ENCODE data around the gene OR5AU1. TPM values are rescaled to one million over a fixed set of nuclear protein-coding genes. Genes with fewer than 3 reads are reported as not detected.

Gene OR5AU1
- total and polyA plus RNA-seq, 2 of the 4 experiments (the other 2 are of a cell fraction): not detected

- H2AK5ac ChIP-seq (ENCODE audit: low read depth, low read length): no peak overlapping the region
- H3K4me1 ChIP-seq (ENCODE audit: control insufficient read depth, insufficient read depth, low read length): no peaks in the 10 kb centered on the region; the same call in 1 of the 2 replicates
- in situ Hi-C loops (cut with MboI; ENCODE audit: low sequenced_read_pairs): no loop called here
- no peak overlapping the region for H3K4me3 ChIP-seq (ENCODE audit: insufficient read depth, low read depth, low read length)
- H4K20me1 ChIP-seq (ENCODE audit: insufficient read depth, low read length): no peaks in the 10 kb centered on the region; the same call in none of the 2 replicates
- H4K5ac ChIP-seq (ENCODE audit: low read depth, low read length): no peak overlapping the region
- H3K4ac ChIP-seq (ENCODE audit: low read depth, low read length): no peak overlapping the region
- DNase-seq (no peak), ATAC-seq (ENCODE audit: low read depth) (no peak)
- no peak overlapping the region for H3K23ac ChIP-seq (ENCODE audit: low read depth, low read length)
- peaks cover 4% of the 10 kb centered on the region; the same call in 1 of the 2 replicates for H3K9me1 ChIP-seq (ENCODE audit: insufficient read depth, low read length)
- H3K79me1 ChIP-seq (ENCODE audit: low read depth in 1 of 2, low read length in 2 of 2): peaks cover 0 to 33% of the 10 kb centered on the region in 2 experiments; a peak in 2 of 4 replicates
- H2BK120ac ChIP-seq (ENCODE audit: low read depth, low read length): no peak overlapping the region
- no CpG with 5 or more reads among the region's 8 CpGs for WGBS, 2 experiments (ENCODE audit: extremely low coverage in 2 of 2, insufficient read length in 1 of 2)
- H3K9ac ChIP-seq (ENCODE audit: low read depth, low read length): no peak overlapping the region
- H3K36me3 ChIP-seq (ENCODE audit: control insufficient read depth, insufficient read depth, low read length): peaks cover 18% of the 10 kb centered on the region
- H3K4me2 ChIP-seq (ENCODE audit: low read depth, low read length): no peak overlapping the region
- ChIA-PET POLR2A (ENCODE audit: unreplicated experiment) (interaction anchor here (0.6 kb wide), 1 partner anchor 68 kb away, joined by 4 read pairs; no protein-coding TSS in a partner anchor), CTCF (no interaction called here)
- no peak overlapping the region for H3K56ac ChIP-seq (ENCODE audit: extremely low read depth, insufficient read depth, low read length)
- no peak overlapping the region for H2AK9ac ChIP-seq (replicated peaks; ENCODE audit: low read depth, low read length, poor library complexity)
- H4K91ac ChIP-seq (ENCODE audit: insufficient read depth, low read depth, low read length): no peak overlapping the region
- no peaks in the 10 kb centered on the region for H3K27me3 ChIP-seq (ENCODE audit: control insufficient read depth, insufficient read depth, low read length)
- BruUV-seq (replicated peaks): no TSS peak
- H2AFZ ChIP-seq (replicated peaks; ENCODE audit: low read length, poor library complexity): no peak overlapping the region
- no peak overlapping the region for H2BK15ac ChIP-seq (ENCODE audit: low read depth, low read length)
- intact Hi-C loops (cut with micrococcal nuclease): no loop called here
- H3K14ac ChIP-seq (replicated peaks; ENCODE audit: low read depth, low read length): no peak overlapping the region
- H3K18ac ChIP-seq (ENCODE audit: low read depth, low read length): no peak overlapping the region
- TF ChIP-seq ELK1 (IDR thresholded peaks at IDR 0.05; ENCODE audit: borderline replicate concordance, low read depth, low read length) (no peak), CTCF (conservative IDR thresholded peaks at IDR 0.05; ENCODE audit: low read depth, low read length) (no peak), MAFK (IDR thresholded peaks at IDR 0.05; ENCODE audit: low read depth, low read length) (no peak), MAZ (IDR thresholded peaks at IDR 0.05; ENCODE audit: borderline replicate concordance, low read depth, low read length) (no peak), USF2 (IDR thresholded peaks at IDR 0.05; ENCODE audit: low read depth, low read length) (no peak)
- H2BK20ac ChIP-seq (ENCODE audit: low read depth, low read length): no peak overlapping the region
- H4K8ac ChIP-seq (ENCODE audit: low read depth in 2 of 2, low read length in 2 of 2): no peak overlapping the region
- H3K9me3 ChIP-seq (ENCODE audit: control insufficient read depth, insufficient read depth, low read length): no peaks in the 10 kb centered on the region
- no peak overlapping the region for H3K27ac ChIP-seq (ENCODE audit: insufficient read depth, low read length)
- no peak overlapping the region for H2BK5ac ChIP-seq (ENCODE audit: low read depth, low read length, poor library complexity, severe bottlenecking)
- dilution Hi-C loops (cut with HindIII; ENCODE audit: low sequenced_read_pairs, unreplicated experiment): no loop called here
Observed at GRCh38 chr14:21203470-21204166, 47.8 kb upstream of the OR5AU1 start.
